Keratinocyte (primary cell): ENCODE results near the gene TP53INP2.

Experiments
- EZH2 ChIP-seq: IDR thresholded peaks from one replicate; pipeline ENCODE4 v1.6.1; 2012; ENCODE audit warnings: inconsistent platforms, mild to moderate bottlenecking, low read length, moderate library complexity
- TF ChIP-seq, protein P1 (sequence below), 3 experiments: IDR thresholded peaks in 1 of 3; conservative IDR thresholded peaks in 1 of 3; optimal IDR thresholded peaks in 1 of 3; 2 replicates in 2 of 3; 3 replicates in 1 of 3; pipeline versions ENCODE3 to v1.5.1; 2011; ENCODE audit warnings: low read length in 3 of 3, mild to moderate bottlenecking in 3 of 3, moderate library complexity in 2 of 3, control low read depth in 1 of 3, inconsistent platforms in 1 of 3; ENCODE audit not compliant: insufficient read depth in 2 of 3; ENCODE audit errors: extremely low read depth in 1 of 3

DNA sequence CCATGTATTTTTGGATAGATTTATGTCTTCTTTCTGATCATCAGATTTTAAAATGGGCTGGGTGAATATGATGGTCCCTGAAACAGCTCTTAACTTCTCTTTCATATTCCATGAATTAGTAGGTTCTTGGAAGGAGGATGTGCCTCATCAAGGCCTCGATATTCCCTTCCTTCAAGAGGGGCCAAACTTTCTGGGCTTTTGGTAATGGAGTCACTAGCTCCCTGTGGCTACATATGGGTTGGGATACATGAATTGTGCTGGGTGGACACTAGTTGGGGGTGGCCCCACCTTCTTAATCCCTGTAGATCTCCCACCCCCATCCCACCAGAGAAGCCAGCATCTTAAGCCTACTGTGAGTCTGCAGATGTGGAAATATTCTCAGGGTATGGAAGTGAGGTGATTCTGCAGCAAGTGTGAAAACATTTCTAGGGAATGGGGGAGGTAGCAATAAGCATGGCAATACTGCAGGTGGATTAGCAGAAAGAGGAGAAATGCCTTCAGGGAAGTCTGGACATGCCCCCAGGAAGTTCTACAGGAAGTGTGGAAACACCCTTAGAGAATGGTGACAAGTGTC, 2.2 kb downstream of the TP53INP2 start:
- TF ChIP-seq, protein P1, sequence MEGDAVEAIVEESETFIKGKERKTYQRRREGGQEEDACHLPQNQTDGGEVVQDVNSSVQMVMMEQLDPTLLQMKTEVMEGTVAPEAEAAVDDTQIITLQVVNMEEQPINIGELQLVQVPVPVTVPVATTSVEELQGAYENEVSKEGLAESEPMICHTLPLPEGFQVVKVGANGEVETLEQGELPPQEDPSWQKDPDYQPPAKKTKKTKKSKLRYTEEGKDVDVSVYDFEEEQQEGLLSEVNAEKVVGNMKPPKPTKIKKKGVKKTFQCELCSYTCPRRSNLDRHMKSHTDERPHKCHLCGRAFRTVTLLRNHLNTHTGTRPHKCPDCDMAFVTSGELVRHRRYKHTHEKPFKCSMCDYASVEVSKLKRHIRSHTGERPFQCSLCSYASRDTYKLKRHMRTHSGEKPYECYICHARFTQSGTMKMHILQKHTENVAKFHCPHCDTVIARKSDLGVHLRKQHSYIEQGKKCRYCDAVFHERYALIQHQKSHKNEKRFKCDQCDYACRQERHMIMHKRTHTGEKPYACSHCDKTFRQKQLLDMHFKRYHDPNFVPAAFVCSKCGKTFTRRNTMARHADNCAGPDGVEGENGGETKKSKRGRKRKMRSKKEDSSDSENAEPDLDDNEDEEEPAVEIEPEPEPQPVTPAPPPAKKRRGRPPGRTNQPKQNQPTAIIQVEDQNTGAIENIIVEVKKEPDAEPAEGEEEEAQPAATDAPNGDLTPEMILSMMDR (optimal IDR thresholded peaks at IDR 0.05 in 1 of 3, IDR thresholded peaks at IDR 0.05 in 1 of 3, conservative IDR thresholded peaks at IDR 0.05 in 1 of 3; ENCODE audit: extremely low read depth in 1 of 3, insufficient read depth in 2 of 3, low read length in 3 of 3): no peak
- no peak for TF ChIP-seq EZH2
